HG03571 (cell line): ENCODE results near the gene DAB2.
"Not testable (repeated sequence)": the region's sequence is repeated elsewhere in the genome, so short reads cannot be mapped to it uniquely, and the experiment has no call there.

Experiments used
- ATAC-seq: cut with Tn5 transposase; IDR thresholded peaks from one replicate; pipeline ENCODE4 v1.9.1; 2021; ENCODE audit not compliant: unreplicated experiment

The DAB2 gene

GRCh38 chr5:39352951-39353350 is 71.8 kb downstream of the DAB2 start:
- ATAC-seq: no peak

GRCh38 chr5:39352170-39352569 is 72.6 kb downstream of the DAB2 start:
- ATAC-seq: no peak

GRCh38 chr5:39349484-39349883 is 75.3 kb downstream of the DAB2 start:
- ATAC-seq: no peak

- no peak for ATAC-seq
Observed at GRCh38 chr5:39342460-39342859, 82.3 kb downstream of the DAB2 start.

GRCh38 chr5:39341896-39342295 is 82.9 kb downstream of the DAB2 start:
- no peak for ATAC-seq

- ATAC-seq: no peak
Observed at GRCh38 chr5:39340506-39340905, 84.3 kb downstream of the DAB2 start.

GRCh38 chr5:39337252-39337915 is 87.4 kb downstream of the DAB2 start:
- no peak for ATAC-seq

- ATAC-seq: not testable (repeated sequence)
Observed at GRCh38 chr5:39334296-39334695, 90.5 kb downstream of the DAB2 start.

GRCh38 chr5:39333104-39333503 is 91.7 kb downstream of the DAB2 start:
- ATAC-seq: no peak

- no peak for ATAC-seq
Observed at GRCh38 chr5:39331861-39332381, 92.9 kb downstream of the DAB2 start.

- no peak for ATAC-seq
Observed at GRCh38 chr5:39328731-39329130, 96.0 kb downstream of the DAB2 start.

GRCh38 chr5:39323542-39323941 is 101.2 kb downstream of the DAB2 start:
- no peak for ATAC-seq
